Spinal cord (tissue), 10 donors: ENCODE measurements around the gene CCL7. TPM values are rescaled to one million over a fixed set of nuclear protein-coding genes. Genes with fewer than 3 reads are reported as not detected.

Source experiments
- DNase-seq, 6 donors: peaks; one replicate each; pipeline versions ENCODE4 v3.0.0 to v3.0.0-alpha.2; 2013 to 2015; ENCODE audit warnings: low spot score in 6 of 6, low read depth in 4 of 6
- H3K27ac ChIP-seq: one replicate; pipeline ENCODE4 v1.5.1; 2013; ENCODE audit warnings: low read depth, low read length, control low read depth
- H3K27me3 ChIP-seq: one replicate; pipeline ENCODE4 v1.6.1; 2013; ENCODE audit warnings: low read length; ENCODE audit not compliant: control insufficient read depth, insufficient read depth
- H3K36me3 ChIP-seq: one replicate; pipeline ENCODE4 v1.6.1; 2013; ENCODE audit warnings: low read length; ENCODE audit not compliant: control insufficient read depth, insufficient read depth
- H3K4me1 ChIP-seq: one replicate; pipeline ENCODE4 v1.6.1; 2013; ENCODE audit warnings: low read length; ENCODE audit not compliant: control insufficient read depth, insufficient read depth
- H3K4me3 ChIP-seq: one replicate; pipeline ENCODE4 v1.5.1; 2013; ENCODE audit warnings: low read depth, low read length, control low read depth
- H3K9me3 ChIP-seq: one replicate; pipeline ENCODE4 v1.6.1; 2013; ENCODE audit warnings: low read length; ENCODE audit not compliant: control insufficient read depth, insufficient read depth
- WGBS: methylation state at CpG from one replicate; pipeline ENCODE4 v1.1.5; 2013; ENCODE audit warnings: missing lambda C conversion rate; ENCODE audit not compliant: insufficient coverage; 5-methylcytosine and 5-hydroxymethylcytosine counted together
- polyA plus RNA-seq, 2 donors: library from polyadenylated mRNA; unstranded; fragments of 120-200 nt; gene quantifications; one replicate each; pipeline ENCODE4 v1.2.1, GENCODE V29; 2013; ENCODE audit not compliant: insufficient read length in 2 of 2
- total RNA-seq, 2 donors: library from RNA; depleted of rRNA in 1 of 2; stranded (reverse); fragments of 120-200 nt in 1 of 2; fragments of >200 nt in 1 of 2; gene quantifications; one replicate each; pipeline versions ENCODE4 v1.2.3 to v1.2.4, GENCODE V29; 2013 to 2014
- donor health status: healthy.

Gene CCL7
- total and polyA plus RNA-seq, 4 donors = not detected

DNA sequence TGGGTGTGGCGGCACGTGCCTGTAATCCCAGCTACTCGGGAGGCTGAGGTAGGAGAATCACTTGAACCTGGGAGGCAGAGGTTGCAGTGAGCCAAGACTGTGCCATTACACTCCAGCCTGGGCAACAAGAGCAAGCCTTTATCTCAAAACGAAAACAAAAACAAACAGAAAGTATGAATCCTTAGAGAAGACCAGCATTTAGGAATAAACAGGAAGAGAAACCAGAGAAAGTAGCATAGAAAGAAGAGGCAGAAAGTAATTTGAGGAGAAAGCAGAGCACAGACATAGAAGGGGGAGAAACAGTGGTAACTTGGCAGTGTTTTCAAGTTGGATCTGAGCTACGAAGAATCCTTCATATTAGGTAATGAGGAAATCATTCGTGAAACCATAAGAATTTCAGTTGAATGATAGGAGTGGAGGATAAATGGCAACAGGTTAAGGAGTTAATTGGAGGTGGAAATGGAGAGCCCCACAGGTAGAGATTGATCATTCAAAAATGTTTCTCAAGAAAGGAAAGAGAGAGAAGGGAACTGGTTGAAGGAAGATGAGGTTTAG is 24.6 kb upstream of the CCL7 start:
- H3K27me3 ChIP-seq = no peaks in the 10 kb centered on the region
- no peak overlapping the region for H3K27ac ChIP-seq
- no peak for DNase-seq
- peaks cover 7% of the 10 kb centered on the region for H3K4me1 ChIP-seq
- no peak overlapping the region for H3K4me3 ChIP-seq
- WGBS = 96% methylated on average over 2 of the region's 6 CpGs
- H3K9me3 ChIP-seq = no peaks in the 10 kb centered on the region
- H3K36me3 ChIP-seq = no peaks in the 10 kb centered on the region

DNA sequence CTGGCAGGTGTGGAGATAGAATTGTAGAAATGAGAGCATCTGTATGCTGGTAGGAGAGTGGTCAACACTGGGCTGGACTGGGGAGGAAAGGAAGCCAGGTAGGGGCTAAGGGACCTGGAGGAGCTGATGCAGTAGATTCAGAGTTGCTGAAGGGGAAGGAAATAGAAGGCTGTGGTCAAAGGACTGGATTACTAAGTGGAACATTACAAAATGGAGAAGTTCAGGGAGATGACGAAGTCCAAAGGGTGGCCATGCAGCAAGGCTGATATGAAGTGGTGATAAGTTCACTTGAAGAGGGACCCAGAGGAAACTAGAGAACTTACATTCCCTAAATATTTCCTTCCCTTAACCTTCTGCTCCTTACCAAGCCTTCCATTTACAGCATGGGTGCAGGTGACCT is 23.6 kb upstream of the CCL7 start:
- DNase-seq = no peak
- H3K4me3 ChIP-seq = no peak overlapping the region
- H3K36me3 ChIP-seq = no peaks in the 10 kb centered on the region
- H3K9me3 ChIP-seq = no peaks in the 10 kb centered on the region
- H3K4me1 ChIP-seq = peaks cover 7% of the 10 kb centered on the region
- no peak overlapping the region for H3K27ac ChIP-seq
- 80% methylated on average over 1 of the region's 1 CpG for WGBS
- no peaks in the 10 kb centered on the region for H3K27me3 ChIP-seq

- Histone ChIP-seq H3K4me3 (no peak overlapping the region), H3K27me3 (no peaks in the 10 kb centered on the region), H3K27ac (no peak overlapping the region), H3K9me3 (no peaks in the 10 kb centered on the region), H3K4me1 (peaks cover 8% of the 10 kb centered on the region), H3K36me3 (no peaks in the 10 kb centered on the region)
- DNase-seq = no peak
- WGBS = no CpG with 5 or more reads among the region's 3 CpGs
Measured at GRCh38 chr17:34246881-34247280, 23.1 kb upstream of the CCL7 start.

- Histone ChIP-seq H3K36me3 (no peaks in the 10 kb centered on the region), H3K4me3 (no peak overlapping the region), H3K4me1 (peaks cover 21% of the 10 kb centered on the region), H3K27me3 (no peaks in the 10 kb centered on the region), H3K9me3 (no peaks in the 10 kb centered on the region), H3K27ac (no peak overlapping the region)
- DNase-seq = no peak
- WGBS = 34% methylated on average over 4 of the region's 6 CpGs
Measured at GRCh38 chr17:34248511-34249024, 21.5 kb upstream of the CCL7 start.

DNA sequence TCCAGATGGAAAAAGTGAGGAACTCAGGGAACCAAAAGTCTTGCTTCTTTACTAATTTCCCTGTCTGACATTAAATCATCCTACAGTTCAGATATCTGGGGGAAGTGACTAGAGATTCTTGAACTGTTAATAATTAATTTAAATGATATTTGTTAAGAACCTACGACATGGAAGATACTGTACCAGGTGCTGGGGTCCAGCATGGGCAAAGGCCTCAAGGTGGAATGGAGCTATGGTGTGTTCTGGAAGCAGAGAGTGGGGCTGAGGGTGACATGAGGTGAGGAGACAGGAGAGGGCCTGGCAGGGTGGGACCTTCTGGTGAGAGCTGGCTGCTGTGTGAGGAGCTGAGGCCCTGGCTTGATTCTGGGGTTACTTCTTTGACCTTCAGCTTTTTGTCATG is 21.0 kb upstream of the CCL7 start:
- H3K27me3 ChIP-seq = no peaks in the 10 kb centered on the region
- no peaks in the 10 kb centered on the region for H3K9me3 ChIP-seq
- 85% methylated on average over 1 of the region's 1 CpG for WGBS
- peaks cover 24% of the 10 kb centered on the region for H3K4me1 ChIP-seq
- H3K4me3 ChIP-seq = no peak overlapping the region
- H3K27ac ChIP-seq = no peak overlapping the region
- no peaks in the 10 kb centered on the region for H3K36me3 ChIP-seq
- DNase-seq = no peak

- H3K9me3 ChIP-seq = no peaks in the 10 kb centered on the region
- H3K27me3 ChIP-seq = no peaks in the 10 kb centered on the region
- no peak for DNase-seq
- 73% methylated on average over 1 of the region's 1 CpG for WGBS
- no peak overlapping the region for H3K4me3 ChIP-seq
- H3K36me3 ChIP-seq = no peaks in the 10 kb centered on the region
- peaks cover 28% of the 10 kb centered on the region for H3K4me1 ChIP-seq
- H3K27ac ChIP-seq = no peak overlapping the region
Measured at GRCh38 chr17:34249478-34249877, 20.5 kb upstream of the CCL7 start.

GRCh38 chr17:34251186-34251585 is 18.8 kb upstream of the CCL7 start:
- H3K27me3 ChIP-seq = no peaks in the 10 kb centered on the region
- 88% methylated on average over 2 of the region's 3 CpGs for WGBS

DNA sequence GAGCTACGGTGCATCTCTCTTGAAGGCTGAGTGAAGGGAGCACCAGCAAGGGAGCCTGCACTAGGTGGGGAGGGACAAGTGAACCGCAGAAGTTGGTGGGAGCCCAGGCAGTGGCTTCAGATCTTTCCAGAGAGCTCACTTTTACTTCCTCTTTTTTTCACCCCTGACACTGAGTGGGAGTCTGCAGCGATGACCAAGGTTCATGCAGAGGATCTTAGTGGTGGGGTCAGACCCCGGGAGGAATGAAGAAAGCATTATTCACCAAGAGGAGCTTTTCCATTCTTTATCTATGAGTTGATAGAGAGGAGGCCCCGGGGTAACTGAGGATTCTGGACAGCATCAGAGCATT is 18.0 kb upstream of the CCL7 start:
- 53% methylated on average over 2 of the region's 5 CpGs for WGBS
- H3K4me1 ChIP-seq = peaks cover 40% of the 10 kb centered on the region
- H3K36me3 ChIP-seq = no peaks in the 10 kb centered on the region
- peak overlapping the region; percentile 42 for H3K27ac ChIP-seq
- no peaks in the 10 kb centered on the region for H3K27me3 ChIP-seq
- no peak for DNase-seq
- no peaks in the 10 kb centered on the region for H3K9me3 ChIP-seq
- H3K4me3 ChIP-seq = no peak overlapping the region

More at GRCh38 chr17:34251186-34251585, 18.8 kb upstream of the CCL7 start:
- DNase-seq = no peak
- Histone ChIP-seq H3K36me3 (no peaks in the 10 kb centered on the region), H3K4me1 (peaks cover 40% of the 10 kb centered on the region), H3K9me3 (no peaks in the 10 kb centered on the region), H3K27ac (no peak overlapping the region), H3K4me3 (no peak overlapping the region)

DNA sequence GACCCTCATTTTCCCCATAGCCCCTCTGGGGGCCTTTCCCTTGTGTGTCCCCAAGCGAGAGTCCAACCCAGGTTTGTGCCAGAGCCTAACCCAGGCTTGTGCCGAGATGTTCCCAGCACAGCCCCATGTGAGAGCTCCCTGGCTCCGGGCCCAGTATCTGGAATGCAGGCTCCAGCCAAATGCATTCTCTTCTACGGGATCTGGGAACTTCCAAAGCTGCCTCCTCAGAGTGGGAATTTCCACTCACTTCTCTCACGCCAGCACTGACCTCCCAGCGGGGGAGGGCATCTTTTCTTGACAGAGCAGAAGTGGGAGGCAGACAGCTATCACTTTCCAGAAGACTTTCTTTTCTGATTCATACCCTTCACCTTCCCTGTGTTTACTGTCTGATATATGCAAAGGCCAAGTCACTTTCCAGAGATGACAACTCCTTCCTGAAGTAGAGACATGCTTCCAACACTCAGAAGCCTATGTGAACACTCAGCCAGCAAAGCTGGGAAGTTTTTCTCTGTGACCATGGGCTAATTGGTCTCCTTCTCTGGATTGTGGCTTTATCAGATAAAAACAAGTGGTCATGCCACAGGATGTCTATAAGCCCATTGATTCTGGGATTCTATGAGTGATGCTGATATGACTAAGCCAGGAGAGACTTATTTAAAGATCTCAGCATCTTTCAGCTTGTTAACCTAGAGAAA is 17.4 kb upstream of the CCL7 start:
- Histone ChIP-seq H3K36me3 (no peaks in the 10 kb centered on the region), H3K4me1 (peaks cover 40% of the 10 kb centered on the region), H3K4me3 (no peak overlapping the region), H3K9me3 (no peaks in the 10 kb centered on the region), H3K27me3 (no peaks in the 10 kb centered on the region), H3K27ac (peak overlapping the region; percentile 42)
- peak in 5 of 6 donors; percentile 48 to 93 (median 70) for DNase-seq
- 25% methylated on average over 5 of the region's 6 CpGs for WGBS

- Histone ChIP-seq H3K9me3 (no peaks in the 10 kb centered on the region), H3K4me3 (no peak overlapping the region), H3K36me3 (no peaks in the 10 kb centered on the region), H3K27ac (peak overlapping the region; percentile 42), H3K27me3 (no peaks in the 10 kb centered on the region), H3K4me1 (peaks cover 40% of the 10 kb centered on the region)
- DNase-seq = no peak
- 84% methylated on average over 3 of the region's 3 CpGs for WGBS
Measured at GRCh38 chr17:34253139-34253525, 16.9 kb upstream of the CCL7 start.
